Adrenal gland (tissue), 12 donors: Measurements from ENCODE around the gene PIGU. TPM values are rescaled to one million over a fixed set of nuclear protein-coding genes. Genes with fewer than 3 reads are reported as not detected.

Experiments
- DNase-seq, 7 donors: peaks; one replicate each; pipeline ENCODE4 v3.0.0-alpha.2; 2019 to 2020
- H3K27ac ChIP-seq, 5 donors: fragments of 200-600 bp; sonication (generic) in 4 of 5; 1 replicate in 3 of 5; 2 replicates in 2 of 5; pipeline versions ENCODE4 v1.5.1 to v1.8.0; 2016 to 2020; ENCODE audit warnings: mild to moderate bottlenecking in 1 of 5
- H3K27me3 ChIP-seq: fragments of 200-600 bp; 2 replicates; pipeline ENCODE4 v1.8.0; 2021
- H3K36me3 ChIP-seq, 2 donors: fragments of 200-600 bp; replicated peaks in 1 of 2; 1 replicate in 1 of 2; 2 replicates in 1 of 2; pipeline versions ENCODE4 v1.5.1 to v1.8.0; 2018 to 2022
- H3K4me1 ChIP-seq, 2 donors: fragments of 200-600 bp; replicated peaks in 1 of 2; 1 replicate in 1 of 2; 2 replicates in 1 of 2; pipeline versions ENCODE4 v1.5.1 to v1.8.0; 2018 to 2021
- H3K4me3 ChIP-seq, 4 donors: fragments of 200-600 bp; sonication (generic) in 3 of 4; one replicate each; pipeline ENCODE4 v1.5.1; 2016 to 2018
- H3K9me3 ChIP-seq, 3 donors: fragments of 200-600 bp; sonication (generic) in 1 of 3; replicated peaks in 1 of 3; 1 replicate in 2 of 3; 2 replicates in 1 of 3; pipeline versions ENCODE4 v1.5.1 to v1.8.0; 2016 to 2021
- POLR2A ChIP-seq, 2 donors: fragments of 450-650 bp; IDR thresholded peaks; one replicate each; pipeline ENCODE4 v1.6.1; 2017; ENCODE audit warnings: antibody characterized with exemption in 2 of 2, mild to moderate bottlenecking in 2 of 2, moderate library complexity in 1 of 2
- WGBS, 4 donors: extraction: QIAGEN DNeasy Blood & Tissue Kit in 2 of 4; methylation state at CpG; one replicate each; pipeline versions ENCODE4 v1.1.5 to v1.1.7; 2013 to 2017; 5-methylcytosine and 5-hydroxymethylcytosine counted together
- intact Hi-C, 2 donors: fragments of 100-400 bp; cut with DNase I; formaldehyde crosslinking; loops; one replicate each; pipeline versions ENCODE4 v1.14.1 to v1.15.0; 2022 to 2023
- polyA plus RNA-seq, 3 donors: library from polyadenylated mRNA; stranded (reverse); fragments of 200-250 nt in 2 of 3; fragments of 350-450 nt in 1 of 3; fragmentation: Illumina TruSeq in 1 of 3; extraction: RNeasy Lipid Tissue Mini Kit (QIAGEN cat#74804) in 1 of 3; gene quantifications; one replicate each; pipeline ENCODE4 v1.2.3, GENCODE V29; 2013 to 2014
- total RNA-seq, 9 donors: library from RNA; depleted of rRNA in 4 of 9; stranded (reverse); fragments of >200 nt in 4 of 9; fragments of 120-200 nt in 1 of 9; fragmentation: NEBNext Ultra II Directional in 1 of 9; extraction: Animal tissue kit (Norgen Biotek cat#: 25700) in 1 of 9; gene quantifications; one replicate each; pipeline versions ENCODE4 v1.1.0 to v1.2.4, GENCODE V29; 2013 to 2023
- TF ChIP-seq, protein P1 (sequence below), 6 experiments: fragments of 450-650 bp in 4 of 6; fragments of 200-600 bp in 2 of 6; sonication (generic) in 1 of 6; IDR thresholded peaks; 1 replicate in 5 of 6; 2 replicates in 1 of 6; pipeline versions ENCODE4 v1.5.1 to v1.8.0; 2016 to 2021; ENCODE audit warnings: antibody characterized with exemption in 6 of 6, mild to moderate bottlenecking in 2 of 6, moderate library complexity in 1 of 6
- donor health status: healthy with polysubstance abuse.
- donor health status: Bipolar disorder and iron deficiency.
- donor health status: DM: yes; HTN: yes; CAD: no.
- donor health status: DM: no; HTN: no; CAD: no.
- donor health status: DM: no; HTN: no; CAD: no.
- donor health status: DM: yes; HTN: yes; CAD: no.

The PIGU gene
- total and polyA plus RNA-seq, 12 donors, result 16.8 to 64.1 (median 23.1) TPM

DNA sequence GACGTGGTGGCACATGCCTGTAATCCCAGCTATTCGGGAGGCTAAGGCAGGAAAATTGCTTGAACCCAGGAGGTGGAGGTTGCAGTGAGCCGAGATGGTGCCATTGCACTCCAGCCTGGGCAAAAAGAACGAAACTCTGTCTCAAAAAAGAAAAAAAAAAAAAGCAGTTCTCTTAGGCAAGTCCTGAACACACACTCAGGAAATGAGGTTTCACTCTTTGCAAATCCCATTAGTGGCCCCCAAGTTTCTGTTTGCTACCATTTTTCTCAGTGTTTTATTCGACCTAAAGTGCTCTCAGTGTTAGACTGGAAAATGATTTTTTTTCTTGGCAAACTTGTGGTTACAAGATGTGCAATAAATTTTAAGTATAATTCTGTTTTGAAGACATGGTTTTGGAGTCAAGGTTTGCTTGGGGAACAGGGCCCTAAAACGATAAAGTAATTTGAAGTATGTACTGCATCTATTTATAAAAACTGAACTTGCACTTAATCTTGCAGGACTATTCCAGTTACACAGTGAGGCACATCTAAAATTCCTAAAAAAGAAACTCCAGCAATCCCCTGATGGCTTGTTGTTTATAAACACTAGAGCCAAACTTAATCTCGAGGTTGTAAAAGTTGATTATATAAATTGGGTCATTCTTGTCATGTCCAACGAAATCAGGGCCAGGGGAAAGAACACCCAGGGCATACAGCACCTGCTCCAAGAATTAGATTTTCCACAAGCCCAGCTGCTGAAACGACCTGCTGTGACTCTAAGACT, 75.8 kb downstream of the PIGU start:
- 38 to 47% (median 46%) methylated on average over 9 of the region's 9 CpGs for WGBS, 4 donors

DNA sequence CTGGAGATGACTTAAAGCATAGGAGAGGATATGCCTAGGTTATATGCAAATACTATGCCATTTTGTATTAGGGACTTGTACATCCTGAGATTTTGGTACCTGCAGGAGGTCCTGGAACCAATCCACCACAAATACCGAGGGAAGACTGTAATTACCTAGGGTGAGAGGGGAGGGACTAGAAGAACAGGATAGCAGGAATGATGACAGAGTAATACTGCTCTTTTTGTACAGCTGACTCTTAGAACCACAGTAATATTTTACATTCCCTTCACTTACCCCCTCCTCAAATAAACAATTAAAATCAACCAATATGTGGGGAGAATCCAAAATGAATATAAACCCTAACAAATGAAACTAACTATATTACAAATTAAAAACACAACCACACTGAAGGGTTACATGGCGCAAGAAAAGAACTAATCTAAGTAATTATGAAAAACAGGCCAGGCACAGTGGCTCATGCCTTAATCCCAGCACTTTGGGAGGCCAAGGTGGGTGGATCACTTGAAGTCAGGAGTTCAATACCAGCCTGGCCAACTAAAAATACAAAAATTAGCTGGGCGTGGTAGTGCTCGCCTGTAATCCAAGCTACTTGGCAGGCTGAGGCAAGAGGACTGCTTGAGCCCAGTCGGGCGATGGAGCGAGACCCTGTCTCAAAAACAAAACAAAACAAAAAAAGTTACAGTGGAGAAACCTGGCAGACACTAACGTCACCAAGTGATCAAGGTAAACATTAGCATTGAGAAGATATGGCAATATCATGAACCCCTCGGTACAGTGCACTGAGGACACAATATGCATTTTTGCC, 81.3 kb downstream of the PIGU start:
- no peak for TF ChIP-seq POLR2A (IDR thresholded peaks at IDR 0.05)
- intact Hi-C loops, result no loop called here
- Histone ChIP-seq H3K36me3 (no peaks in the 10 kb centered on the region), H3K4me1 (peaks cover 0 to 2% of the 10 kb centered on the region in 2 donors), H3K27me3 (no peaks in the 10 kb centered on the region), H3K9me3 (no peaks in the 10 kb centered on the region), H3K27ac (no peak overlapping the region), H3K4me3 (no peak overlapping the region)
- 88 to 91% (median 90%) methylated on average over 9 of the region's 9 CpGs for WGBS, 4 donors
- DNase-seq, result no peak

More for the DNA sequence above, 75.8 kb downstream of the PIGU start:
- no peaks in the 10 kb centered on the region for H3K36me3 ChIP-seq
- H3K27ac ChIP-seq, result peak overlapping the region in 3 of 5 donors; percentile 24 to 39 (median 29)
- peak in 1 of 7 donors; percentile 20 for DNase-seq
- no peak for TF ChIP-seq POLR2A (IDR thresholded peaks at IDR 0.05)
- TF ChIP-seq, protein P1, sequence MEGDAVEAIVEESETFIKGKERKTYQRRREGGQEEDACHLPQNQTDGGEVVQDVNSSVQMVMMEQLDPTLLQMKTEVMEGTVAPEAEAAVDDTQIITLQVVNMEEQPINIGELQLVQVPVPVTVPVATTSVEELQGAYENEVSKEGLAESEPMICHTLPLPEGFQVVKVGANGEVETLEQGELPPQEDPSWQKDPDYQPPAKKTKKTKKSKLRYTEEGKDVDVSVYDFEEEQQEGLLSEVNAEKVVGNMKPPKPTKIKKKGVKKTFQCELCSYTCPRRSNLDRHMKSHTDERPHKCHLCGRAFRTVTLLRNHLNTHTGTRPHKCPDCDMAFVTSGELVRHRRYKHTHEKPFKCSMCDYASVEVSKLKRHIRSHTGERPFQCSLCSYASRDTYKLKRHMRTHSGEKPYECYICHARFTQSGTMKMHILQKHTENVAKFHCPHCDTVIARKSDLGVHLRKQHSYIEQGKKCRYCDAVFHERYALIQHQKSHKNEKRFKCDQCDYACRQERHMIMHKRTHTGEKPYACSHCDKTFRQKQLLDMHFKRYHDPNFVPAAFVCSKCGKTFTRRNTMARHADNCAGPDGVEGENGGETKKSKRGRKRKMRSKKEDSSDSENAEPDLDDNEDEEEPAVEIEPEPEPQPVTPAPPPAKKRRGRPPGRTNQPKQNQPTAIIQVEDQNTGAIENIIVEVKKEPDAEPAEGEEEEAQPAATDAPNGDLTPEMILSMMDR (IDR thresholded peaks at IDR 0.05), result no peak
- no peaks in the 10 kb centered on the region for H3K9me3 ChIP-seq
- intact Hi-C loops, result no loop called here
- H3K4me3 ChIP-seq, result peak overlapping the region in 1 of 4 donors; percentile 5
- H3K27me3 ChIP-seq, result no peaks in the 10 kb centered on the region
- H3K4me1 ChIP-seq, result peaks cover 8 to 23% of the 10 kb centered on the region in 2 donors

DNA sequence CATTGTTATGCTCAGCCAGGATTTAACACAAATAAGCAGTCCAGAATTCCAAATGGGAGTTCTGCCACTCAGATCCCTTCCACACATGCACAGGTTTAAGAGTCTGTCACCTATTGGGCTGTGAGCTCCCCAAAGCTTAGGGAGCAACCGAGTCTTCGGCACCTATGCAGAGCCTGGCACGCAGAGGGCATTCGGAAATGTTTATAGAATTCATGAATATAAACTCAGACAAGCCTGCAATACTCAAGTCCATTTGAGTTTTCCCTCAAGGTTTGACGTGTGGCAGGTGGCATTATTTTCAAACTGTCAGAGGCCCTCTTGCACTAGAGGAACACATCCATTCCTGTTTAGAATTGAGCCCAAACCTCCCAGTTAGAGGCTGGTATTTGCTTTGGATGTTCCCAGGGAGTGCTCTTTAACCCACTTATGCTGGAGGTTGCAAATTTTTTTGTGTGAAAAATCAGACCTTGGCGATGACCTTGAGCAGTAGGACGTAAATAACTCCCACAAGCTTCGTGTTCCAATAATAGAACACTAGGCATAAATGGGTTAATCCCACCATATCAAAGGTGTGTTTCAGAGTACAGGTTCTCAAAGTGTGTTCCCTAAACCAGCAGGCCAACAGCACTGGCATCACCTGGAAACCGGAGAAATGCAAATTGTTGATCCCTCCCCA, 90.3 kb downstream of the PIGU start:
- TF ChIP-seq, protein P1 (IDR thresholded peaks at IDR 0.05), result no peak
- no peak for TF ChIP-seq POLR2A (IDR thresholded peaks at IDR 0.05)
- Histone ChIP-seq H3K9me3 (no peaks in the 10 kb centered on the region), H3K4me3 (no peak overlapping the region), H3K27ac (no peak overlapping the region), H3K36me3 (peaks cover 0 to 4% of the 10 kb centered on the region in 2 donors), H3K27me3 (no peaks in the 10 kb centered on the region), H3K4me1 (no peaks in the 10 kb centered on the region)
- DNase-seq, result no peak
- 76 to 80% (median 77%) methylated on average over 8 to 9 of the region's 9 CpGs for WGBS, 4 donors
- intact Hi-C loops, result no loop called here

DNA sequence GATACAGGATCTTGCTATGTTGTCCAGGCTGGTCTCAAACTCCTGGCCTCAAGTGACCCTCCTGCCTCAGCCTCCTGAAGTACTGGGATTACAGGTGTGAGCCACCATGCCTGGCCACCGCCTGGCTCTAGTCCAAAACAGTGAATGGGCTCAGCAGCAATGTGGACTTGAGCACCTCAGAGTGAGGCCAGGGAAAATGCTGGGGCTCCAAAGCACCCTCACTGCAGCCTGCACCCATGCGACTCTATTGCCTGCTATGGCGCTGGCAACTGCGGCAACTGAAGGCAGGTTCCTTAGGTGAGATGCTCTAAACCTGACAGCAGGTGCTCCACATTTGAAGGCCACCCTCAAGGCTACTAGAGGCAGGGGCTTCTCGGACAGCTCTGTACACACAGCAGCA, 91.9 kb downstream of the PIGU start:
- 87 to 100% (median 94%) methylated on average over 2 to 5 of the region's 5 CpGs for WGBS, 4 donors
- TF ChIP-seq, protein P1 (IDR thresholded peaks at IDR 0.05), result no peak
- TF ChIP-seq POLR2A (IDR thresholded peaks at IDR 0.05), result no peak
- intact Hi-C loops, result no loop called here
- no peaks in the 10 kb centered on the region for H3K4me1 ChIP-seq
- H3K27me3 ChIP-seq, result no peaks in the 10 kb centered on the region
- no peaks in the 10 kb centered on the region for H3K9me3 ChIP-seq
- peaks cover 0 to 4% of the 10 kb centered on the region in 2 donors for H3K36me3 ChIP-seq
- DNase-seq, result peak in 2 of 7 donors; percentile 13 to 39
- H3K27ac ChIP-seq, result no peak overlapping the region
- no peak overlapping the region for H3K4me3 ChIP-seq
